Body of pancreas (tissue), 4 donors: ENCODE measurements around the gene PRMT5. TPM values are rescaled to one million over a fixed set of nuclear protein-coding genes. Genes with fewer than 3 reads are reported as not detected.

Experiments
- ATAC-seq: fragments of 150-250 bp; one replicate; pipeline ENCODE4 v1.9.1; 2016
- DNase-seq, 4 donors: peaks; one replicate each; pipeline ENCODE4 v3.0.0-alpha.2; 2019
- H3K27ac ChIP-seq, 4 donors: fragments of 200-600 bp; sonication (generic); 1 replicate in 3 of 4; 2 replicates in 1 of 4; pipeline versions ENCODE4 v1.5.1 to v1.6.1; 2016 to 2019; ENCODE audit warnings: mild to moderate bottlenecking in 1 of 4, mixed read lengths in 1 of 4, moderate library complexity in 1 of 4
- H3K27me3 ChIP-seq, 2 donors: fragments of 200-600 bp; sonication (generic); one replicate each; pipeline ENCODE4 v1.6.0; 2016; ENCODE audit warnings: mild to moderate bottlenecking in 1 of 2
- H3K36me3 ChIP-seq, 2 donors: fragments of 200-600 bp; sonication (generic); replicated peaks in 1 of 2; 2 replicates each; pipeline ENCODE4 v1.5.1; 2016; ENCODE audit warnings: low read depth in 2 of 2; ENCODE audit not compliant: insufficient read depth in 1 of 2
- H3K4me1 ChIP-seq: fragments of 200-600 bp; sonication (generic); one replicate; pipeline ENCODE4 v1.6.0; 2016
- H3K4me3 ChIP-seq, 2 donors: fragments of 200-600 bp; sonication (generic); 1 replicate in 1 of 2; 2 replicates in 1 of 2; pipeline ENCODE4 v1.5.1; 2016 to 2019
- H3K9me3 ChIP-seq, 3 donors: fragments of 200-600 bp; sonication (generic); 1 replicate in 2 of 3; 2 replicates in 1 of 3; pipeline ENCODE4 v1.5.1; 2016
- CTCF ChIP-seq, 7 experiments: fragments of 450-650 bp in 4 of 7; fragments of 200-600 bp in 3 of 7; sonication (generic) in 3 of 7; IDR thresholded peaks; one replicate each; pipeline ENCODE4 v1.5.1; 2016 to 2019; ENCODE audit warnings: antibody characterized with exemption in 7 of 7
- POLR2A ChIP-seq, 3 donors: fragments of 450-650 bp; IDR thresholded peaks; one replicate each; pipeline ENCODE4 v1.6.1; 2016; ENCODE audit warnings: antibody characterized with exemption in 3 of 3, mild to moderate bottlenecking in 2 of 3
- WGBS, 2 donors: methylation state at CpG; one replicate each; pipeline ENCODE4 v1.1.5; 2017; 5-methylcytosine and 5-hydroxymethylcytosine counted together
- intact Hi-C: fragments of 100-400 bp; cut with DNase I; formaldehyde crosslinking; loops from one replicate; pipeline ENCODE4 v1.15.1; 2023
- total RNA-seq, 2 donors: library from RNA; depleted of rRNA; stranded (reverse); fragments of >200 nt; gene quantifications; one replicate each; pipeline ENCODE4 v1.1.0, GENCODE V29; 2016

Gene PRMT5
- total RNA-seq, 2 donors from 2014 or later, result 36.1 to 40.2 TPM

GRCh38 chr14:22875748-22876319 is 53.3 kb downstream of the PRMT5 start:
- Histone ChIP-seq H3K4me3 (no peak overlapping the region), H3K27me3 (no peaks in the 10 kb centered on the region), H3K9me3 (no peaks in the 10 kb centered on the region), H3K4me1 (peaks cover 18% of the 10 kb centered on the region), H3K36me3 (peaks cover 4 to 26% of the 10 kb centered on the region in 2 donors), H3K27ac (no peak overlapping the region)
- TF ChIP-seq CTCF (IDR thresholded peaks at IDR 0.05), result no peak
- no peak for TF ChIP-seq POLR2A (IDR thresholded peaks at IDR 0.05)
- intact Hi-C loops, result no loop called here
- ATAC-seq (no peak), DNase-seq (no peak)
- WGBS, 2 donors, result 92 to 94% methylated on average over 7 to 20 of the region's 20 CpGs

GRCh38 chr14:22875003-22875747 is 54.0 kb downstream of the PRMT5 start:
- intact Hi-C loops, result no loop called here

DNA sequence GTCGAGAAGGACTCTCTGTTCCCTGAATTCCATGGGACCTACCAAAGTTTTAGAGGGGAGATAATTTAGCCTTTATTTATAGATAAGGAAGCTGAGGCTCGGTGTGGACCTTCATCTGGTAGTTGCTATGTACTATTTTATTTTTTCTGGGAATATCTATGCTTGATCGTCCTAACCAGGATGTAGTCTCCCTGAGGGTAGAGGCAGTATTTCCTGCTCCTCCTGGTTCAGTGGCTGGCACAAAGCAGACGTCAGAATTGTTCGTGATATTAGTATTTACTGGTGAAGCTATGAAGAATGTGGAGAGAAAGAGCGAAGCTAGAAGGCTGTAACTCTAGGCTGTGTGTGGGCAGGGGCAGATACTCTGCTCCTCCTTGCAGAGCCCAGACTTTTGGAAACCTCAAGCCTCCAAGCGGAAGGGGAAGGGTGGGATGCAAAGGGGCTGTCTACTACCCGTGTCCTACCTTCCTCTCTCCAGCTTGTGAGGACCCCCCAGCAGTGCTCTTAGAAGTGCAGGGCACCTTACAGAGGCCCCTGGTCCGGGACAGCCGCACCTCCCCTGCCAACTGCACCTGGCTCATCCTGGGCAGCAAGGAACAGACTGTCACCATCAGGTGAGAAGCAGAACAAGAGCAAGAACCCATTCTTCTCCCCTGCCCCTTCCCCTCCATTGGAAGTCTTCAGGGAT is 56.2 kb downstream of the PRMT5 start:
- DNase-seq, result no peak
- no peaks in the 10 kb centered on the region for H3K9me3 ChIP-seq
- H3K4me1 ChIP-seq, result peaks cover 27% of the 10 kb centered on the region
- peak overlapping the region in 1 of 2 donors; percentile 90 for H3K4me3 ChIP-seq
- no peak for ATAC-seq
- H3K36me3 ChIP-seq, result peaks cover 4 to 26% of the 10 kb centered on the region in 2 donors
- intact Hi-C loops, result no loop called here
- H3K27me3 ChIP-seq, result no peaks in the 10 kb centered on the region
- TF ChIP-seq POLR2A (IDR thresholded peaks at IDR 0.05) (no peak), CTCF (IDR thresholded peaks at IDR 0.05) (no peak)
- peak overlapping the region in 3 of 4 donors; percentile 90 to 99 (median 98) for H3K27ac ChIP-seq
- WGBS, 2 donors, result 31 to 38% methylated on average over 10 of the region's 10 CpGs

More at GRCh38 chr14:22875003-22875747, 54.0 kb downstream of the PRMT5 start:
- Histone ChIP-seq H3K27me3 (no peaks in the 10 kb centered on the region), H3K4me1 (peaks cover 25% of the 10 kb centered on the region), H3K27ac (no peak overlapping the region), H3K36me3 (peaks cover 4 to 26% of the 10 kb centered on the region in 2 donors), H3K4me3 (no peak overlapping the region), H3K9me3 (no peaks in the 10 kb centered on the region)
- ATAC-seq (no peak), DNase-seq (no peak)
- WGBS, 2 donors, result 89 to 98% methylated on average over 4 to 11 of the region's 15 CpGs
- no peak for TF ChIP-seq POLR2A (IDR thresholded peaks at IDR 0.05)
- TF ChIP-seq CTCF (IDR thresholded peaks at IDR 0.05), result no peak

DNA sequence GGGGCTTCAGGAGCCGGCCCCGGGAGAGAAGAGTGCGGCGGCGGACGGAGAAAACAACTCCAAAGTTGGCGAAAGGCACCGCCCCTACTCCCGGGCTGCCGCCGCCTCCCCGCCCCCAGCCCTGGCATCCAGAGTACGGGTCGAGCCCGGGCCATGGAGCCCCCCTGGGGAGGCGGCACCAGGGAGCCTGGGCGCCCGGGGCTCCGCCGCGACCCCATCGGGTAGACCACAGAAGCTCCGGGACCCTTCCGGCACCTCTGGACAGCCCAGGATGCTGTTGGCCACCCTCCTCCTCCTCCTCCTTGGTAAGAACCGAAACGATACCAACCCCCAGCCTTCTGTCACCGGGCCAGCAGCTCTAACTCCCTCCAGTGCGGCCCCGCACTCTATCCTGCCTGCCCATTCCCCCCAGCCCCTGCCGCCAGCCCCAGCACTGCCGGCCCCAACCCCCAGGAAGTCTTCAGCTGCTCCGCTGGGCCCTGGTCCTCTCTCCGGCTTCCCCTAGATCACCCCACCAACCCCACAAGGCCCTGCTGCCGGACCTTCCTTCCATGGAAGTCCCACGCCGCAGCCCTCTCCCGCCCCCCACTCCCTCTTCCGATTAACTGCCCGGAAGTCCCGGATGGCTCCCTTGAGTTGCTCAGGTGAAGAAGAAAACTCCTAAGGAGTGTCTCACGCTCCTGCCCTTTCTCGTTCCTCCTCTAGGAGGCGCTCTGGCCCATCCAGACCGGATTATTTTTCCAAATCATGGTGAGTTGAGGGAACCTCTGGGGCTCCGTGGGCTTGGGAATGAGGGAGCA is 56.9 kb downstream of the PRMT5 start:
- no peaks in the 10 kb centered on the region for H3K27me3 ChIP-seq
- peak overlapping the region; percentile 55 to 90 for H3K4me3 ChIP-seq
- peaks cover 4 to 23% of the 10 kb centered on the region in 2 donors for H3K36me3 ChIP-seq
- peak overlapping the region; percentile 90 to 99 (median 96) for H3K27ac ChIP-seq
- intact Hi-C loops, result no loop called here
- H3K4me1 ChIP-seq, result peaks cover 27% of the 10 kb centered on the region
- peak; percentile 85 to 90 (median 87) for DNase-seq
- peak; percentile 55 for ATAC-seq
- 0% methylated on average over 24 to 44 of the region's 45 CpGs for WGBS, 2 donors
- no peaks in the 10 kb centered on the region for H3K9me3 ChIP-seq
- peak in 2 of 3 donors; percentile 10 to 21 for TF ChIP-seq POLR2A (IDR thresholded peaks at IDR 0.05)
- peak; percentile 92 to 98 (median 95) for TF ChIP-seq CTCF (IDR thresholded peaks at IDR 0.05)
